Chondrocyte (in vitro differentiated cells): ENCODE data around the gene FARP1. TPM values are rescaled to one million over a fixed set of nuclear protein-coding genes. Genes with fewer than 3 reads are reported as not detected.
A peak's percentile ranks its signal among the peaks of the same experiment; 100 is the strongest.
"Not testable (repeated sequence)": the region's sequence is repeated elsewhere in the genome, so short reads cannot be mapped to it uniquely, and the experiment has no call there.

ENCODE experiments used
- DNase-seq: peaks from one replicate; pipeline ENCODE4 v3.0.0; 2021; ENCODE audit warnings: mixed read lengths, low spot score
- H3K27ac Mint-ChIP-seq: one replicate; pipeline ENCODE4 v1.8.0; 2021; ENCODE audit warnings: mild to moderate bottlenecking, moderate library complexity, mixed read lengths; ENCODE audit not compliant: unreplicated experiment
- H3K27me3 Mint-ChIP-seq: 2 replicates; pipeline ENCODE4 v1.8.0; 2021; ENCODE audit warnings: low read depth, mixed read lengths
- H3K36me3 Mint-ChIP-seq: 2 replicates; pipeline ENCODE4 v1.8.0; 2021; ENCODE audit warnings: low read depth, mixed read lengths
- H3K4me1 Mint-ChIP-seq: 2 replicates; pipeline ENCODE4 v1.8.0; 2021; ENCODE audit warnings: low read depth, mild to moderate bottlenecking, mixed read lengths
- H3K4me3 Mint-ChIP-seq: one replicate; pipeline ENCODE4 v1.8.0; 2021; ENCODE audit warnings: mild to moderate bottlenecking, moderate library complexity, mixed read lengths; ENCODE audit not compliant: unreplicated experiment
- H3K9me3 Mint-ChIP-seq: 2 replicates; pipeline ENCODE4 v1.8.0; 2021; ENCODE audit warnings: low read depth, mixed read lengths
- total RNA-seq: library from RNA; stranded (reverse); gene quantifications from 3 replicates; pipeline ENCODE4 v1.2.1, GENCODE V29; 2021
- TF ChIP-seq, protein P1 (sequence below): fragments of 200-600 bp; sonication (generic); IDR thresholded peaks from 2 replicates; pipeline ENCODE4 v1.5.0; 2021; ENCODE audit warnings: antibody characterized with exemption, mild to moderate bottlenecking, moderate library complexity

Gene FARP1
- total RNA-seq, 1 donor from 2014 or later = 331 TPM

DNA sequence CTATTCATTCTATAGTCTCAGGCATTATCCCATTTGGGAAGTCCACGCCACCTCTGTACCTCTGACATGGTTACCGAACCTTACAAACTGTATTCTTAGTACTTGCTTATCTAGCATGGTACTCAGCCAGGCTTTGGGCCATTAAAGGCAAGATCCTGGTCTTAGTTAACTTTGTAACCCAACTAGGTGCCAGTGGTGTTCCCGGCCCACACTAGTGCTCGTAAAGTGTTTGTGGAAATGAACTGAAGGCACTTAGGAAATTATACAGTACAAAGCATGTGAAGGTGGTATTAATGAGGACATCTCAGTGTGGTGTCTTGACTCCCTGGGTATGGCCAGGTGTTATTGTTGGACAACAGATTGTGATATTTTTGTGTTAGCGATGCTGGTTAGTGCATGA is 122.0 kb downstream of the FARP1 start:
- H3K9me3 Mint-ChIP-seq = no peaks in the 10 kb centered on the region
- no peak for DNase-seq
- no peaks in the 10 kb centered on the region for H3K27me3 Mint-ChIP-seq
- H3K4me3 Mint-ChIP-seq = no peak overlapping the region
- TF ChIP-seq, protein P1, sequence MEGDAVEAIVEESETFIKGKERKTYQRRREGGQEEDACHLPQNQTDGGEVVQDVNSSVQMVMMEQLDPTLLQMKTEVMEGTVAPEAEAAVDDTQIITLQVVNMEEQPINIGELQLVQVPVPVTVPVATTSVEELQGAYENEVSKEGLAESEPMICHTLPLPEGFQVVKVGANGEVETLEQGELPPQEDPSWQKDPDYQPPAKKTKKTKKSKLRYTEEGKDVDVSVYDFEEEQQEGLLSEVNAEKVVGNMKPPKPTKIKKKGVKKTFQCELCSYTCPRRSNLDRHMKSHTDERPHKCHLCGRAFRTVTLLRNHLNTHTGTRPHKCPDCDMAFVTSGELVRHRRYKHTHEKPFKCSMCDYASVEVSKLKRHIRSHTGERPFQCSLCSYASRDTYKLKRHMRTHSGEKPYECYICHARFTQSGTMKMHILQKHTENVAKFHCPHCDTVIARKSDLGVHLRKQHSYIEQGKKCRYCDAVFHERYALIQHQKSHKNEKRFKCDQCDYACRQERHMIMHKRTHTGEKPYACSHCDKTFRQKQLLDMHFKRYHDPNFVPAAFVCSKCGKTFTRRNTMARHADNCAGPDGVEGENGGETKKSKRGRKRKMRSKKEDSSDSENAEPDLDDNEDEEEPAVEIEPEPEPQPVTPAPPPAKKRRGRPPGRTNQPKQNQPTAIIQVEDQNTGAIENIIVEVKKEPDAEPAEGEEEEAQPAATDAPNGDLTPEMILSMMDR = no peak
- no peak overlapping the region for H3K27ac Mint-ChIP-seq
- H3K36me3 Mint-ChIP-seq = peaks cover 2% of the 10 kb centered on the region
- peaks cover 66% of the 10 kb centered on the region for H3K4me1 Mint-ChIP-seq

DNA sequence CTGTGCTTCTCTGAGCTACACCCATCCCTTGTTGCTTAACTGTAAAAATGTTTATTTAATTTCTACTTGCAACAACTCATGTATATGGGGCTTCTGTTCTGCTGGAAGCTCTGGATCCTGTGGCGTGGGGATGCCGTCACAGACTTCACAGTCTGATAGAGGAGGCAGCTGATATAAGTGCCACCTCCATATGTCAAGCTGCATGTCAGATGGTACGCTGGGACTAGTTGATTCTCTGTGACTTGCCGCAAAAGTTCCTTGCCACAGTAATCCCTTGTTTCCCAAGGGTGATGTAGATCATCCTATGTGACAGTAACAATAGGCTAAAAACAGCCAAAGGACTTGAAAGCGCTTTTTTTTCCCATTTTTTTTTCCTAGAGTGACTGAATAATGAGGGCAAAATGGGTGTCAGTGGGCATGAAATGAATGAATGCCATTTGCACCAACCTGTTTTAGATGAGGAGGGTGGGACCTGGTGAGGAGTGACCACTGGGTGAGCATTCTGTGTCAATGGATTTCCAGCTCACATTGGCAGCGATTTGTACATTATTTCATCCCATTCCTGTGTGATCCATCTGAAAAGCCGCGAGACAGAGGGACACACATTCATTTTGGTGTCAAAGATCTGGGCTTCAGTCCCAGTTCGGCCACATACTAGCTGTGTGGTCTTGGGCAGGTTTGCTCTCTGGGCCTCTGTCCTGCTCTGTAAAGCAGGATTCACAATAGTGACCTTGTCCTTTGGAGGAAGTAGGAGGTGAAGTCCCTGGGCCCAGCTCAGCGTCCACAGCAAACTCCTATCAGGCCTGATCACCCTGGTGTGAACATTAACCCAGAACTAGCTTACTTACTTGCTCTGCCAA is 123.0 kb downstream of the FARP1 start:
- peaks cover 2% of the 10 kb centered on the region for H3K36me3 Mint-ChIP-seq
- DNase-seq = no peak
- TF ChIP-seq, protein P1 = no peak
- H3K9me3 Mint-ChIP-seq = no peaks in the 10 kb centered on the region
- no peaks in the 10 kb centered on the region for H3K27me3 Mint-ChIP-seq
- peaks cover 68% of the 10 kb centered on the region for H3K4me1 Mint-ChIP-seq
- H3K27ac Mint-ChIP-seq = peak overlapping the region; percentile 80
- no peak overlapping the region for H3K4me3 Mint-ChIP-seq

DNA sequence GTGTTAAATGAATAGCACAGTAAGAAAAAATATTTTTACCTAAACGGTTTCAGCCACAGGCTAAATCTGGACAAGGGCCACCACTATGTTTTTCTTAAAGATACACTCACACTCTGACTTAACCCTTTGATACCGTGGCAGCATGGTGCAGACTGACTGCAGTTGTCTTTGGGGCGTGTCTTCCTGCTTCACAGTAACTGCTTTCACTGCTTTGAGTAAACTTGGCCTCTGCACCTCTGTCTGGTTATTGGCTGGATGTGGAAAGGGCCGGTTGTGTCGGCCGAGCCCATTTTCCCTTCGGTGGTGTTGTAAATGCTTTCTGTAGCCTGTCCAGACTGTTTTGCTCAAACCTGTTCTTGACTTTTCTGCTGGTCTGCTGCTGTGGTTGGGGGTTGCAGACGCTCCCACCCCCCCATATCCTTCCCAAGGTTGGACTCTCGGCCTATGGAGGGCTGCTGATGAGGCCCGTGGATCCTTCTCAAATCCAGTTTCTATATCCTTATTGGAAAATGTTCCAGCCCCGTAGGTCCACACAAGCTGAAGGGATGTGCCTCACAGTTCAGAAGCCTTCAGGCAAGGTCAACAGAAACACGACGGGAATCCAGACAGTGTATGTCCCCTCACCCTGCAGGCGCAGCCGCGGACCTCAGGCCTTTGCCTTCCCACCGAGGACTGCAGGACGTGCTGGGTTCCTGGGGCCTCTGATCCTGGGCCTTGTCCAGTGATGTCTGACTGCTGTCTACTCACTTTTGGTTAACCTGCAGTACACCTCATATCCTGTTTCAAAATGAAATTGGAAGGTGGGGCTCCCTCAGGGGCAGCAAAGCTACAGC is 124.4 kb downstream of the FARP1 start:
- Mint-ChIP-seq H3K36me3 (peaks cover 5% of the 10 kb centered on the region), H3K9me3 (no peaks in the 10 kb centered on the region), H3K4me1 (peaks cover 62% of the 10 kb centered on the region), H3K27me3 (no peaks in the 10 kb centered on the region), H3K4me3 (peak overlapping the region; percentile 60), H3K27ac (peak overlapping the region; percentile 92)
- TF ChIP-seq, protein P1 = no peak
- DNase-seq = no peak

DNA sequence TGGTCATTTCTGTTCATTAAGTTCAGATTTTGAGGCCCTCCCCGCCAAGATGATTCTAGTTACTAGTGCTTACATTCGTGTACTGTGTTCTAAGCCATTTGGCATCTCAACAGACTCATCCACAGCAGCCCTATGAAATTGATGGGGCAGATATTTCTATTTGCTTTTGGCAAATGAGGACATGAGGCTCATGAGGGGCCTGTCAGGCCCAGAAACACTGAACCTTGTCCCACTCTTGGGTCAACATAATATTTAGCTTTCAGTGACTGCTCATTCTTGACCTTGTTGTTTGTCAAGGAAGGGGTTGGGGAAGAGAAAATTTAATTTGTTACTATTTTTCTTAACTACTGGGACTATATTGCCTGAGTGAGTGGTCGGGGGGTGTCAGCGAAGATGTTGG is 126.5 kb downstream of the FARP1 start:
- Mint-ChIP-seq H3K4me1 (peaks cover 79% of the 10 kb centered on the region), H3K9me3 (no peaks in the 10 kb centered on the region), H3K36me3 (peaks cover 5% of the 10 kb centered on the region), H3K27ac (peak overlapping the region; percentile 23), H3K27me3 (no peaks in the 10 kb centered on the region), H3K4me3 (no peak overlapping the region)
- TF ChIP-seq, protein P1 = no peak
- DNase-seq = no peak

DNA sequence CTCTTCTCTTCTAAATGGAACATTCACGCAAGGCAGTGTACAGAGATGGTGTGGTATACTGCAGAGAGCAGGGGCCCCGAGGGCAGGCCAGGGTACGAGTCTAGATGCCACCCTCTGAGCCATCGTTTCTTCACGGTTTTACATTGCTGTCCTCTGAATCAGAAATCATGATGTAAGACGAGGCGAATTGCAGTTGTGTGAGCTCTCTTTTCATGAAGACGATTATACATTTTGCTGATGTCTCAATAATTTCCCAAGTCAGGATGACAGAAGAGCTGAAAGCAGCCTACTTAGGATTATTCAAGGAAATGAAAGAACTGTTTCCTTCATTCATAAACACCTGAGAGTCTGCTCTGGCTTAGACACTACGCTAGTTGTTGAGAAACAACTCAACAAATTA is 127.9 kb downstream of the FARP1 start:
- TF ChIP-seq, protein P1 = no peak
- H3K4me1 Mint-ChIP-seq = peaks cover 88% of the 10 kb centered on the region
- H3K27me3 Mint-ChIP-seq = no peaks in the 10 kb centered on the region
- DNase-seq = no peak
- peaks cover 5% of the 10 kb centered on the region for H3K36me3 Mint-ChIP-seq
- no peak overlapping the region for H3K27ac Mint-ChIP-seq
- no peaks in the 10 kb centered on the region for H3K9me3 Mint-ChIP-seq
- no peak overlapping the region for H3K4me3 Mint-ChIP-seq

DNA sequence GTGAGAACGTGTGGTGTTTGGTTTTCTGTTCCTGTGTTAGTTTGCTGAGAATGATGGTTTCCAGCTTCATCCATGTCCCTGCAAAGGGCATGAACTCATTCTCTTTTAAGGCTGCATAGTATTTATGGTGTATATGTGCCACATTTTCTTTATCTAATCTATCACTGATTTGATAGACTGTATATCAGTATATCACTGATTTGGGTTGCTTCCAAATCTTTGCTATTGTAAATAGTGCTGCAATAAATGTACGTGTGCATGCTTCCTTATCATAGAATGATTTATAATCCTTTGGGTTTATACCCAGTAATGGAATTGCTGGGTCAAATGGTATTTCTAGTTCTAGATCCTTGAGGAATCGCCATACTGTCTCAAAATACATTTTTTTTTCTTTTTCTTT is 128.8 kb downstream of the FARP1 start:
- not testable (repeated sequence) for H3K9me3 Mint-ChIP-seq, H3K27me3 Mint-ChIP-seq, DNase-seq, H3K27ac Mint-ChIP-seq, H3K36me3 Mint-ChIP-seq, H3K4me3 Mint-ChIP-seq
- H3K4me1 Mint-ChIP-seq = peaks cover 88% of the 10 kb centered on the region
